Esophagus muscularis mucosa (tissue), 3 donors: ENCODE results near the gene PHC2.

Experiments used
- POLR2A ChIP-seq: fragments of 450-650 bp; IDR thresholded peaks from one replicate; pipeline ENCODE4 v1.6.1; 2017; ENCODE audit warnings: antibody characterized with exemption, moderate library complexity, mild to moderate bottlenecking, low read depth
- TF ChIP-seq, protein P1 (sequence below), 3 experiments: fragments of 200-600 bp in 2 of 3; fragments of 450-650 bp in 1 of 3; sonication (generic) in 2 of 3; IDR thresholded peaks; one replicate each; pipeline ENCODE4 v1.5.1; 2017 to 2019; ENCODE audit warnings: antibody characterized with exemption in 3 of 3, mild to moderate bottlenecking in 2 of 3, moderate library complexity in 1 of 3

DNA sequence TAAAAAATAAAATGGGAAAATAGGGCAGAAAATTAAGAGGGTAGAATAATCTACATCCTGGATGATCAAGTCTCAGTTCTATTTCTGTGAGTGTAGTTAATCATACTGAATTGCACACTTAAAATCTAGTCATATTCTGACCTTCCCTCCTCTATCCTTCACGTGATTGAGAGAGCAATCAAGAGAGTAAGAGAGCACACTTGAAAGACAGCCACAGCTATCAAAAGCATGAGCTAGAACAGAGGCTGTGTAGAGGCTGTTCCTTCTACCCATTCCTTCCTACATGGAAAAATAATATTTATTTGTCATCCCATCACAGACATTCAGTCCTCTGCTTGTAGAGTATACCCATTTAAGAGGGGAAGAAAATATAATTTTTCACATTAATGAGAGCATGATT lies 52.4 kb downstream of the PHC2 start:
- TF ChIP-seq, protein P1, sequence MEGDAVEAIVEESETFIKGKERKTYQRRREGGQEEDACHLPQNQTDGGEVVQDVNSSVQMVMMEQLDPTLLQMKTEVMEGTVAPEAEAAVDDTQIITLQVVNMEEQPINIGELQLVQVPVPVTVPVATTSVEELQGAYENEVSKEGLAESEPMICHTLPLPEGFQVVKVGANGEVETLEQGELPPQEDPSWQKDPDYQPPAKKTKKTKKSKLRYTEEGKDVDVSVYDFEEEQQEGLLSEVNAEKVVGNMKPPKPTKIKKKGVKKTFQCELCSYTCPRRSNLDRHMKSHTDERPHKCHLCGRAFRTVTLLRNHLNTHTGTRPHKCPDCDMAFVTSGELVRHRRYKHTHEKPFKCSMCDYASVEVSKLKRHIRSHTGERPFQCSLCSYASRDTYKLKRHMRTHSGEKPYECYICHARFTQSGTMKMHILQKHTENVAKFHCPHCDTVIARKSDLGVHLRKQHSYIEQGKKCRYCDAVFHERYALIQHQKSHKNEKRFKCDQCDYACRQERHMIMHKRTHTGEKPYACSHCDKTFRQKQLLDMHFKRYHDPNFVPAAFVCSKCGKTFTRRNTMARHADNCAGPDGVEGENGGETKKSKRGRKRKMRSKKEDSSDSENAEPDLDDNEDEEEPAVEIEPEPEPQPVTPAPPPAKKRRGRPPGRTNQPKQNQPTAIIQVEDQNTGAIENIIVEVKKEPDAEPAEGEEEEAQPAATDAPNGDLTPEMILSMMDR (IDR thresholded peaks at IDR 0.05): no peak
- TF ChIP-seq POLR2A: no peak
